ENCODE data around the gene SERPINA1.

SERPINA1 gene

GRCh38 chr14:94395282-94395887 is 7.0 kb upstream of the SERPINA1 start:
- Histone ChIP-seq H2AFZ (ENCODE audit: low read depth, low read length) (no peak overlapping the region), H3K27me3 (ENCODE audit: control insufficient read depth in 1 of 2, insufficient read depth in 1 of 2, low read length in 2 of 2) (no peaks in the 10 kb centered on the region), H4K91ac (ENCODE audit: low read length) (no peak overlapping the region), H3K4ac (ENCODE audit: low read depth in 1 of 2, low read length in 2 of 2) (no peak overlapping the region), H3K4me2 (ENCODE audit: low read length, poor library complexity, severe bottlenecking) (no peak overlapping the region), H4K8ac (ENCODE audit: low read length) (no peak overlapping the region), H3K27ac (ENCODE audit: low read length, poor library complexity, severe bottlenecking) (no peak overlapping the region), H2BK15ac (ENCODE audit: low read depth, poor library complexity, severe bottlenecking) (no peak overlapping the region), H3K14ac (ENCODE audit: low read length in 2 of 2) (no peak overlapping the region), H2BK5ac (ENCODE audit: low read depth, low read length, poor library complexity, severe bottlenecking) (no peak overlapping the region), H3K9ac (ENCODE audit: low read length) (no peak overlapping the region), H3K23ac (ENCODE audit: low read length in 2 of 2) (no peak overlapping the region), H2AK5ac (ENCODE audit: low read length, severe bottlenecking) (no peak overlapping the region), H3K36me3 (ENCODE audit: control insufficient read depth in 1 of 2, insufficient read depth in 2 of 2, low read depth in 1 of 2, low read length in 2 of 2) (no peaks in the 10 kb centered on the region), H3K79me1 (replicated peaks; ENCODE audit: low read length, poor library complexity, severe bottlenecking) (no peaks in the 10 kb centered on the region), H3K4me3 (ENCODE audit: insufficient read depth in 1 of 2, low read depth in 1 of 2, low read length in 2 of 2) (no peak overlapping the region), H3K4me1 (ENCODE audit: control insufficient read depth, insufficient read depth, low read depth, low read length) (peaks cover 2% of the 10 kb centered on the region), H3K18ac (ENCODE audit: low read depth in 1 of 2, low read length in 2 of 2) (no peak overlapping the region), H2BK120ac (ENCODE audit: low read depth, low read length) (no peak overlapping the region), H3K9me3 (ENCODE audit: control insufficient read depth, low read length) (no peaks in the 10 kb centered on the region), H2BK12ac (ENCODE audit: low read length in 2 of 2) (no peak overlapping the region)
- DNase-seq = no peak
- 91% methylated on average over 3 of the region's 4 CpGs for WGBS

GRCh38 chr14:94394581-94395207 is 6.3 kb upstream of the SERPINA1 start:
- Histone ChIP-seq H3K4me1 (ENCODE audit: control insufficient read depth, insufficient read depth, low read depth, low read length) (peaks cover 2% of the 10 kb centered on the region), H2AK5ac (ENCODE audit: low read length, severe bottlenecking) (no peak overlapping the region), H3K14ac (ENCODE audit: low read length in 2 of 2) (no peak overlapping the region), H2BK15ac (ENCODE audit: low read depth, poor library complexity, severe bottlenecking) (no peak overlapping the region), H3K9ac (ENCODE audit: low read length) (peak overlapping the region; percentile 31), H3K4ac (ENCODE audit: low read depth in 1 of 2, low read length in 2 of 2) (no peak overlapping the region), H3K27me3 (ENCODE audit: control insufficient read depth in 1 of 2, insufficient read depth in 1 of 2, low read length in 2 of 2) (no peaks in the 10 kb centered on the region), H3K23ac (ENCODE audit: low read length in 2 of 2) (no peak overlapping the region), H3K9me3 (ENCODE audit: control insufficient read depth, low read length) (no peaks in the 10 kb centered on the region), H3K4me2 (ENCODE audit: low read length, poor library complexity, severe bottlenecking) (no peak overlapping the region), H3K36me3 (ENCODE audit: control insufficient read depth in 1 of 2, insufficient read depth in 2 of 2, low read depth in 1 of 2, low read length in 2 of 2) (no peaks in the 10 kb centered on the region), H3K4me3 (ENCODE audit: insufficient read depth in 1 of 2, low read depth in 1 of 2, low read length in 2 of 2) (peak overlapping the region in 1 of 2 experiments; percentile 9), H2AFZ (ENCODE audit: low read depth, low read length) (no peak overlapping the region), H4K8ac (ENCODE audit: low read length) (no peak overlapping the region), H3K79me1 (replicated peaks; ENCODE audit: low read length, poor library complexity, severe bottlenecking) (no peaks in the 10 kb centered on the region), H4K91ac (ENCODE audit: low read length) (no peak overlapping the region), H2BK5ac (ENCODE audit: low read depth, low read length, poor library complexity, severe bottlenecking) (no peak overlapping the region), H2BK120ac (ENCODE audit: low read depth, low read length) (no peak overlapping the region), H3K18ac (ENCODE audit: low read depth in 1 of 2, low read length in 2 of 2) (no peak overlapping the region), H2BK12ac (ENCODE audit: low read length in 2 of 2) (no peak overlapping the region), H3K27ac (ENCODE audit: low read length, poor library complexity, severe bottlenecking) (no peak overlapping the region)
- DNase-seq = no peak
- 86% methylated on average over 7 of the region's 9 CpGs for whole genome bisulfite sequencing

GRCh38 chr14:94394025-94394493 is 5.7 kb upstream of the SERPINA1 start:
- Histone ChIP-seq H2BK12ac (ENCODE audit: low read length in 2 of 2) (no peak overlapping the region), H3K23ac (ENCODE audit: low read length in 2 of 2) (no peak overlapping the region), H3K18ac (ENCODE audit: low read depth in 1 of 2, low read length in 2 of 2) (no peak overlapping the region), H2AFZ (ENCODE audit: low read depth, low read length) (no peak overlapping the region), H3K27me3 (ENCODE audit: control insufficient read depth in 1 of 2, insufficient read depth in 1 of 2, low read length in 2 of 2) (no peaks in the 10 kb centered on the region), H4K91ac (ENCODE audit: low read length) (no peak overlapping the region), H3K4ac (ENCODE audit: low read depth in 1 of 2, low read length in 2 of 2) (no peak overlapping the region), H3K4me3 (ENCODE audit: insufficient read depth in 1 of 2, low read depth in 1 of 2, low read length in 2 of 2) (peak overlapping the region in 1 of 2 experiments; percentile 9), H3K9ac (ENCODE audit: low read length) (peak overlapping the region; percentile 31), H2BK120ac (ENCODE audit: low read depth, low read length) (no peak overlapping the region), H3K4me2 (ENCODE audit: low read length, poor library complexity, severe bottlenecking) (no peak overlapping the region), H3K4me1 (ENCODE audit: control insufficient read depth, insufficient read depth, low read depth, low read length) (peaks cover 2% of the 10 kb centered on the region), H4K8ac (ENCODE audit: low read length) (no peak overlapping the region), H3K9me3 (ENCODE audit: control insufficient read depth, low read length) (no peaks in the 10 kb centered on the region), H3K14ac (ENCODE audit: low read length in 2 of 2) (no peak overlapping the region), H3K79me1 (replicated peaks; ENCODE audit: low read length, poor library complexity, severe bottlenecking) (no peaks in the 10 kb centered on the region), H3K36me3 (ENCODE audit: control insufficient read depth in 1 of 2, insufficient read depth in 2 of 2, low read depth in 1 of 2, low read length in 2 of 2) (no peaks in the 10 kb centered on the region), H2AK5ac (ENCODE audit: low read length, severe bottlenecking) (no peak overlapping the region), H2BK5ac (ENCODE audit: low read depth, low read length, poor library complexity, severe bottlenecking) (no peak overlapping the region), H2BK15ac (ENCODE audit: low read depth, poor library complexity, severe bottlenecking) (no peak overlapping the region), H3K27ac (ENCODE audit: low read length, poor library complexity, severe bottlenecking) (no peak overlapping the region)
- WGBS = 78% methylated on average over 8 of the region's 8 CpGs
- DNase-seq = no peak

GRCh38 chr14:94393474-94393873 is 5.1 kb upstream of the SERPINA1 start:
- H2BK120ac ChIP-seq (ENCODE audit: low read depth, low read length) = no peak overlapping the region
- H3K9ac ChIP-seq (ENCODE audit: low read length) = no peak overlapping the region
- H3K79me1 ChIP-seq (replicated peaks; ENCODE audit: low read length, poor library complexity, severe bottlenecking) = no peaks in the 10 kb centered on the region
- no peaks in the 10 kb centered on the region for H3K36me3 ChIP-seq (ENCODE audit: control insufficient read depth in 1 of 2, insufficient read depth in 2 of 2, low read depth in 1 of 2, low read length in 2 of 2)
- no peak overlapping the region for H3K4me2 ChIP-seq (ENCODE audit: low read length, poor library complexity, severe bottlenecking)
- no peak overlapping the region for H3K4me3 ChIP-seq (ENCODE audit: insufficient read depth in 1 of 2, low read depth in 1 of 2, low read length in 2 of 2)
- H3K9me3 ChIP-seq (ENCODE audit: control insufficient read depth, low read length) = no peaks in the 10 kb centered on the region
- no peak overlapping the region for H4K8ac ChIP-seq (ENCODE audit: low read length)
- no peak for DNase-seq
- peaks cover 7% of the 10 kb centered on the region for H3K4me1 ChIP-seq (ENCODE audit: control insufficient read depth, insufficient read depth, low read depth, low read length)
- no peak overlapping the region for H3K18ac ChIP-seq (ENCODE audit: low read depth in 1 of 2, low read length in 2 of 2)
- no peaks in the 10 kb centered on the region for H3K27me3 ChIP-seq (ENCODE audit: control insufficient read depth in 1 of 2, insufficient read depth in 1 of 2, low read length in 2 of 2)
- H2BK15ac ChIP-seq (ENCODE audit: low read depth, poor library complexity, severe bottlenecking) = no peak overlapping the region
- H2AK5ac ChIP-seq (ENCODE audit: low read length, severe bottlenecking) = no peak overlapping the region
- H3K23ac ChIP-seq (ENCODE audit: low read length in 2 of 2) = no peak overlapping the region
- H2AFZ ChIP-seq (ENCODE audit: low read depth, low read length) = no peak overlapping the region
- no peak overlapping the region for H4K91ac ChIP-seq (ENCODE audit: low read length)
- no peak overlapping the region for H2BK5ac ChIP-seq (ENCODE audit: low read depth, low read length, poor library complexity, severe bottlenecking)
- no peak overlapping the region for H3K14ac ChIP-seq (ENCODE audit: low read length in 2 of 2)
- H2BK12ac ChIP-seq (ENCODE audit: low read length in 2 of 2) = no peak overlapping the region
- no peak overlapping the region for H3K4ac ChIP-seq (ENCODE audit: low read depth in 1 of 2, low read length in 2 of 2)
- 88% methylated on average over 10 of the region's 10 CpGs for WGBS
- H3K27ac ChIP-seq (ENCODE audit: low read length, poor library complexity, severe bottlenecking) = no peak overlapping the region

All from mesenchymal stem cell (in vitro differentiated cells and primary cell).